Astrocyte (in vitro differentiated cells and primary cell): ENCODE results near the gene PITPNB. TPM values are rescaled to one million over a fixed set of nuclear protein-coding genes. Genes with fewer than 3 reads are reported as not detected.

Experiments
- DNase-seq: peaks from one replicate; pipeline ENCODE4 v3.0.0-alpha.2; 2010; ENCODE audit warnings: low read depth
- FAIRE-seq: peaks from 2 replicates; lab custom pipeline; 2011; peaks lifted over from hg19 to GRCh38; lab: Jason Lieb, UNC
- H2AFZ ChIP-seq: 2 replicates; pipeline ENCODE4 v1.6.0; 2012; ENCODE audit warnings: low read depth, low read length, inconsistent platforms
- H3K27ac ChIP-seq: 2 replicates; pipeline ENCODE4 v1.5.1; 2011; ENCODE audit warnings: low read depth, low read length, inconsistent platforms
- H3K27me3 ChIP-seq: 2 replicates; pipeline ENCODE4 v1.6.0; 2011; ENCODE audit warnings: low read length, inconsistent platforms; ENCODE audit not compliant: insufficient read depth
- H3K36me3 ChIP-seq: 2 replicates; pipeline ENCODE4 v1.5.1; 2011; ENCODE audit warnings: low read length, inconsistent platforms; ENCODE audit not compliant: insufficient read depth
- H3K4me1 ChIP-seq: 2 replicates; pipeline ENCODE4 v1.5.1; 2011; ENCODE audit warnings: low read length, inconsistent platforms; ENCODE audit not compliant: insufficient read depth
- H3K4me2 ChIP-seq: 2 replicates; pipeline ENCODE4 v1.6.0; 2012; ENCODE audit warnings: low read length, inconsistent platforms
- H3K4me3 ChIP-seq: 2 replicates; pipeline ENCODE4 v1.5.1; 2011; ENCODE audit warnings: low read depth, mild to moderate bottlenecking, low read length, inconsistent platforms; ENCODE audit not compliant: insufficient read depth
- H3K79me2 ChIP-seq: 2 replicates; pipeline ENCODE4 v1.6.0; 2012; ENCODE audit warnings: mild to moderate bottlenecking, low read length, inconsistent platforms; ENCODE audit not compliant: insufficient read depth
- H3K9ac ChIP-seq: 2 replicates; pipeline ENCODE4 v1.6.0; 2012; ENCODE audit warnings: mild to moderate bottlenecking, low read length, inconsistent platforms
- H3K9me3 ChIP-seq: 2 replicates; pipeline ENCODE4 v1.5.1; 2012; ENCODE audit warnings: low read depth, mild to moderate bottlenecking, low read length, inconsistent platforms; ENCODE audit not compliant: insufficient read depth
- H4K20me1 ChIP-seq: 2 replicates; pipeline ENCODE4 v1.6.0; 2012; ENCODE audit warnings: low read length, inconsistent platforms; ENCODE audit not compliant: insufficient read depth
- H3K27ac Mint-ChIP-seq: one replicate; pipeline ENCODE4 v1.8.0; 2021; ENCODE audit warnings: mild to moderate bottlenecking, mixed read lengths; ENCODE audit not compliant: unreplicated experiment
- H3K27me3 Mint-ChIP-seq: one replicate; pipeline ENCODE4 v1.8.0; 2021; ENCODE audit warnings: low read depth, mixed read lengths; ENCODE audit not compliant: unreplicated experiment
- H3K36me3 Mint-ChIP-seq: one replicate; pipeline ENCODE4 v1.8.0; 2021; ENCODE audit warnings: low read depth, mixed read lengths; ENCODE audit not compliant: unreplicated experiment
- H3K4me1 Mint-ChIP-seq: one replicate; pipeline ENCODE4 v1.8.0; 2021; ENCODE audit warnings: low read depth, mixed read lengths; ENCODE audit not compliant: unreplicated experiment
- H3K4me3 Mint-ChIP-seq: one replicate; pipeline ENCODE4 v1.8.0; 2021; ENCODE audit warnings: mild to moderate bottlenecking, moderate library complexity, mixed read lengths; ENCODE audit not compliant: unreplicated experiment
- H3K9me3 Mint-ChIP-seq: one replicate; pipeline ENCODE4 v1.8.0; 2021; ENCODE audit warnings: mild to moderate bottlenecking, mixed read lengths; ENCODE audit not compliant: unreplicated experiment
- CTCF ChIP-seq: IDR thresholded peaks from 2 replicates; pipeline ENCODE4 v1.5.1; 2011; ENCODE audit warnings: low read depth, mild to moderate bottlenecking, inconsistent platforms, low read length, moderate library complexity; ENCODE audit not compliant: insufficient read depth
- EZH2 ChIP-seq: IDR thresholded peaks from 2 replicates; pipeline ENCODE4 v1.6.1; 2012; ENCODE audit warnings: mild to moderate bottlenecking, low read length, inconsistent platforms; ENCODE audit not compliant: insufficient read depth
- total RNA-seq: library from RNA; stranded (reverse); gene quantifications from 2 replicates; pipeline ENCODE4 v1.2.1, GENCODE V29; 2021

The PITPNB gene
- total RNA-seq, 1 donor from 2014 or later = 90.6 TPM

GRCh38 chr22:27877501-27877900 is 41.6 kb downstream of the PITPNB start:
- H2AFZ ChIP-seq = no peak overlapping the region
- DNase-seq (no peak), FAIRE-seq (no peak)
- peaks cover 64% of the 10 kb centered on the region for H4K20me1 ChIP-seq
- peaks cover 14% of the 10 kb centered on the region for H3K4me1 ChIP-seq
- H3K4me3 ChIP-seq = no peak overlapping the region
- peaks cover 33% of the 10 kb centered on the region for H3K4me1 Mint-ChIP-seq
- no peak overlapping the region for H3K27ac Mint-ChIP-seq
- no peaks in the 10 kb centered on the region for H3K9me3 ChIP-seq
- H3K27ac ChIP-seq = no peak overlapping the region
- no peak for TF ChIP-seq EZH2
- no peak for TF ChIP-seq CTCF
- H3K4me2 ChIP-seq = no peak overlapping the region
- no peak overlapping the region for H3K4me3 Mint-ChIP-seq
- no peaks in the 10 kb centered on the region for H3K27me3 Mint-ChIP-seq
- H3K9ac ChIP-seq = no peak overlapping the region
- H3K36me3 ChIP-seq = peaks cover 19% of the 10 kb centered on the region
- H3K9me3 Mint-ChIP-seq = no peaks in the 10 kb centered on the region
- H3K79me2 ChIP-seq = peaks cover 72% of the 10 kb centered on the region
- H3K27me3 ChIP-seq = no peaks in the 10 kb centered on the region
- no peaks in the 10 kb centered on the region for H3K36me3 Mint-ChIP-seq

- no peaks in the 10 kb centered on the region for H3K27me3 Mint-ChIP-seq
- Histone ChIP-seq H3K27ac (no peak overlapping the region), H3K4me3 (no peak overlapping the region), H3K36me3 (peaks cover 23% of the 10 kb centered on the region), H3K9me3 (no peaks in the 10 kb centered on the region), H3K4me2 (no peak overlapping the region), H3K27me3 (no peaks in the 10 kb centered on the region), H4K20me1 (peaks cover 59% of the 10 kb centered on the region), H3K9ac (no peak overlapping the region), H3K79me2 (peaks cover 67% of the 10 kb centered on the region), H2AFZ (no peak overlapping the region), H3K4me1 (peaks cover 14% of the 10 kb centered on the region)
- H3K9me3 Mint-ChIP-seq = peaks cover 1% of the 10 kb centered on the region
- peaks cover 2% of the 10 kb centered on the region for H3K36me3 Mint-ChIP-seq
- peaks cover 33% of the 10 kb centered on the region for H3K4me1 Mint-ChIP-seq
- H3K4me3 Mint-ChIP-seq = no peak overlapping the region
- TF ChIP-seq EZH2 (no peak), CTCF (no peak)
- no peak overlapping the region for H3K27ac Mint-ChIP-seq
- FAIRE-seq (peak; percentile 41), DNase-seq (peak; percentile 28)
Observed at GRCh38 chr22:27876684-27877083, 42.4 kb downstream of the PITPNB start.

- Mint-ChIP-seq H3K9me3 (peaks cover 3% of the 10 kb centered on the region), H3K27me3 (no peaks in the 10 kb centered on the region), H3K36me3 (peaks cover 5% of the 10 kb centered on the region), H3K4me1 (peaks cover 33% of the 10 kb centered on the region), H3K27ac (no peak overlapping the region), H3K4me3 (no peak overlapping the region)
- H3K27ac ChIP-seq = no peak overlapping the region
- H4K20me1 ChIP-seq = peaks cover 55% of the 10 kb centered on the region
- no peak overlapping the region for H3K9ac ChIP-seq
- no peak for TF ChIP-seq CTCF
- TF ChIP-seq EZH2 = no peak
- FAIRE-seq (no peak), DNase-seq (no peak)
- H3K27me3 ChIP-seq = no peaks in the 10 kb centered on the region
- H3K79me2 ChIP-seq = peaks cover 69% of the 10 kb centered on the region
- H3K4me1 ChIP-seq = peaks cover 6% of the 10 kb centered on the region
- H3K4me2 ChIP-seq = no peak overlapping the region
- no peak overlapping the region for H2AFZ ChIP-seq
- no peak overlapping the region for H3K4me3 ChIP-seq
- H3K9me3 ChIP-seq = no peaks in the 10 kb centered on the region
- peaks cover 28% of the 10 kb centered on the region for H3K36me3 ChIP-seq
Observed at GRCh38 chr22:27875951-27876350, 43.1 kb downstream of the PITPNB start.
